Activated T-helper 1 cell treated with anti-CD3 and anti-CD28 coated beads, Interleukin-12 subunit alpha, Interleukin-12 subunit beta, Interleukin-2, Interleukin-4 antibody, amounts not matched to agents 30 ng/mL and 10 ng/mL and 1 ng/mL, durations not matched to agents 14 hours and 24 hours and 36 hours (primary cell): Measurements from ENCODE around the gene AGBL1. TPM values are rescaled to one million over a fixed set of nuclear protein-coding genes. Genes with fewer than 3 reads are reported as not detected.

ENCODE experiments used
- DNase-seq: peaks from one replicate; pipeline ENCODE4 v3.0.0; 2021; ENCODE audit warnings: low spot score
- H3K27ac Mint-ChIP-seq: one replicate; pipeline ENCODE4 v1.8.0; 2021; ENCODE audit warnings: mild to moderate bottlenecking, mixed read lengths
- H3K27me3 Mint-ChIP-seq: one replicate; pipeline ENCODE4 v1.8.0; 2022; ENCODE audit warnings: mild to moderate bottlenecking, moderate library complexity, mixed read lengths; ENCODE audit not compliant: insufficient read depth
- H3K36me3 Mint-ChIP-seq: one replicate; pipeline ENCODE4 v1.8.0; 2021; ENCODE audit warnings: low read depth, mixed read lengths
- H3K4me1 Mint-ChIP-seq: one replicate; pipeline ENCODE4 v1.8.0; 2021; ENCODE audit warnings: low read depth, mixed read lengths
- H3K4me3 Mint-ChIP-seq: one replicate; pipeline ENCODE4 v1.8.0; 2021; ENCODE audit warnings: mild to moderate bottlenecking, moderate library complexity, mixed read lengths
- H3K9me3 Mint-ChIP-seq: one replicate; pipeline ENCODE4 v1.8.0; 2021; ENCODE audit warnings: mixed read lengths
- intact Hi-C: fragments of 100-400 bp; cut with micrococcal nuclease; formaldehyde crosslinking; loops from one replicate; pipeline ENCODE4 v1.15.1; 2024
- total RNA-seq: library from RNA; stranded (reverse); gene quantifications from 2 replicates; pipeline ENCODE4 v1.2.3, GENCODE V29; 2022

The AGBL1 gene
- total RNA-seq, 1 donor from 2014 or later, result not detected

GRCh38 chr15:86663304-86663703 lies 583.6 kb downstream of the AGBL1 start:
- Mint-ChIP-seq H3K4me1 (peaks cover 6% of the 10 kb centered on the region), H3K36me3 (no peaks in the 10 kb centered on the region), H3K9me3 (no peaks in the 10 kb centered on the region), H3K27ac (no peak overlapping the region), H3K27me3 (no peaks in the 10 kb centered on the region), H3K4me3 (no peak overlapping the region)
- DNase-seq, result no peak
- intact Hi-C loops, result no loop called here

GRCh38 chr15:86663979-86664378 lies 584.3 kb downstream of the AGBL1 start:
- H3K27me3 Mint-ChIP-seq, result no peaks in the 10 kb centered on the region
- peaks cover 6% of the 10 kb centered on the region for H3K4me1 Mint-ChIP-seq
- intact Hi-C loops, result no loop called here
- no peak overlapping the region for H3K27ac Mint-ChIP-seq
- H3K36me3 Mint-ChIP-seq, result no peaks in the 10 kb centered on the region
- H3K9me3 Mint-ChIP-seq, result no peaks in the 10 kb centered on the region
- no peak for DNase-seq
- H3K4me3 Mint-ChIP-seq, result no peak overlapping the region

GRCh38 chr15:86664581-86664980 lies 584.9 kb downstream of the AGBL1 start:
- Mint-ChIP-seq H3K27ac (no peak overlapping the region), H3K27me3 (no peaks in the 10 kb centered on the region), H3K9me3 (no peaks in the 10 kb centered on the region), H3K36me3 (no peaks in the 10 kb centered on the region), H3K4me3 (no peak overlapping the region), H3K4me1 (peaks cover 6% of the 10 kb centered on the region)
- intact Hi-C loops, result no loop called here
- no peak for DNase-seq

- DNase-seq, result no peak
- Mint-ChIP-seq H3K4me1 (no peaks in the 10 kb centered on the region), H3K9me3 (no peaks in the 10 kb centered on the region), H3K4me3 (no peak overlapping the region), H3K36me3 (no peaks in the 10 kb centered on the region), H3K27me3 (no peaks in the 10 kb centered on the region), H3K27ac (no peak overlapping the region)
- intact Hi-C loops, result no loop called here
These were observed 596.3 kb downstream of the AGBL1 start for GRCh38 chr15:86676002-86676401.

- no peaks in the 10 kb centered on the region for H3K4me1 Mint-ChIP-seq
- H3K27me3 Mint-ChIP-seq, result no peaks in the 10 kb centered on the region
- no peak overlapping the region for H3K27ac Mint-ChIP-seq
- H3K36me3 Mint-ChIP-seq, result no peaks in the 10 kb centered on the region
- no peaks in the 10 kb centered on the region for H3K9me3 Mint-ChIP-seq
- no peak for DNase-seq
- intact Hi-C loops, result no loop called here
- no peak overlapping the region for H3K4me3 Mint-ChIP-seq
These were observed 597.6 kb downstream of the AGBL1 start for GRCh38 chr15:86677278-86677677.

GRCh38 chr15:86685263-86685662 lies 605.6 kb downstream of the AGBL1 start:
- no peaks in the 10 kb centered on the region for H3K36me3 Mint-ChIP-seq
- intact Hi-C loops, result no loop called here
- H3K4me3 Mint-ChIP-seq, result no peak overlapping the region
- no peak overlapping the region for H3K27ac Mint-ChIP-seq
- no peaks in the 10 kb centered on the region for H3K4me1 Mint-ChIP-seq
- H3K27me3 Mint-ChIP-seq, result no peaks in the 10 kb centered on the region
- no peaks in the 10 kb centered on the region for H3K9me3 Mint-ChIP-seq
- no peak for DNase-seq

GRCh38 chr15:86689006-86689405 lies 609.3 kb downstream of the AGBL1 start:
- DNase-seq, result no peak
- Mint-ChIP-seq H3K4me3 (no peak overlapping the region), H3K9me3 (no peaks in the 10 kb centered on the region), H3K4me1 (no peaks in the 10 kb centered on the region), H3K27ac (no peak overlapping the region), H3K36me3 (no peaks in the 10 kb centered on the region), H3K27me3 (no peaks in the 10 kb centered on the region)
- intact Hi-C loops, result no loop called here

- Mint-ChIP-seq H3K27ac (no peak overlapping the region), H3K4me3 (no peak overlapping the region), H3K4me1 (no peaks in the 10 kb centered on the region), H3K27me3 (no peaks in the 10 kb centered on the region), H3K36me3 (no peaks in the 10 kb centered on the region), H3K9me3 (no peaks in the 10 kb centered on the region)
- intact Hi-C loops, result loop anchor here (2.0 to 10.0 kb wide), 2 partner anchors 36 to 66 kb away; no protein-coding TSS in a partner anchor
- DNase-seq, result no peak
These were observed 610.9 kb downstream of the AGBL1 start for GRCh38 chr15:86690566-86690965.

GRCh38 chr15:86691091-86691663 lies 611.5 kb downstream of the AGBL1 start:
- no peak overlapping the region for H3K4me3 Mint-ChIP-seq
- H3K9me3 Mint-ChIP-seq, result no peaks in the 10 kb centered on the region
- H3K27me3 Mint-ChIP-seq, result no peaks in the 10 kb centered on the region
- no peak overlapping the region for H3K27ac Mint-ChIP-seq
- no peak for DNase-seq
- intact Hi-C loops, result loop anchor here (2.0 to 10.0 kb wide), 2 partner anchors 36 to 66 kb away; no protein-coding TSS in a partner anchor
- no peaks in the 10 kb centered on the region for H3K36me3 Mint-ChIP-seq
- no peaks in the 10 kb centered on the region for H3K4me1 Mint-ChIP-seq

GRCh38 chr15:86700864-86701610 lies 621.4 kb downstream of the AGBL1 start:
- H3K36me3 Mint-ChIP-seq, result no peaks in the 10 kb centered on the region
- peaks cover 2% of the 10 kb centered on the region for H3K27me3 Mint-ChIP-seq
- H3K9me3 Mint-ChIP-seq, result peaks cover 6% of the 10 kb centered on the region
- no peak overlapping the region for H3K4me3 Mint-ChIP-seq
- intact Hi-C loops, result no loop called here
- no peak for DNase-seq
- H3K4me1 Mint-ChIP-seq, result no peaks in the 10 kb centered on the region
- H3K27ac Mint-ChIP-seq, result no peak overlapping the region

- no peaks in the 10 kb centered on the region for H3K36me3 Mint-ChIP-seq
- H3K4me1 Mint-ChIP-seq, result no peaks in the 10 kb centered on the region
- DNase-seq, result no peak
- peaks cover 6% of the 10 kb centered on the region for H3K9me3 Mint-ChIP-seq
- no peak overlapping the region for H3K4me3 Mint-ChIP-seq
- intact Hi-C loops, result no loop called here
- no peak overlapping the region for H3K27ac Mint-ChIP-seq
- peaks cover 2% of the 10 kb centered on the region for H3K27me3 Mint-ChIP-seq
These were observed 621.9 kb downstream of the AGBL1 start for GRCh38 chr15:86701611-86701963.

- no peak for DNase-seq
- H3K9me3 Mint-ChIP-seq, result peaks cover 3% of the 10 kb centered on the region
- no peaks in the 10 kb centered on the region for H3K27me3 Mint-ChIP-seq
- no peak overlapping the region for H3K27ac Mint-ChIP-seq
- no peaks in the 10 kb centered on the region for H3K36me3 Mint-ChIP-seq
- intact Hi-C loops, result no loop called here
- H3K4me1 Mint-ChIP-seq, result no peaks in the 10 kb centered on the region
- no peak overlapping the region for H3K4me3 Mint-ChIP-seq
These were observed 627.1 kb downstream of the AGBL1 start for GRCh38 chr15:86706813-86707212.

- Mint-ChIP-seq H3K27me3 (no peaks in the 10 kb centered on the region), H3K27ac (no peak overlapping the region), H3K36me3 (no peaks in the 10 kb centered on the region), H3K9me3 (no peaks in the 10 kb centered on the region), H3K4me3 (no peak overlapping the region), H3K4me1 (no peaks in the 10 kb centered on the region)
- intact Hi-C loops, result no loop called here
- no peak for DNase-seq
These were observed 631.8 kb downstream of the AGBL1 start for GRCh38 chr15:86711476-86711875.
